ENCODE measurements around the gene ENTPD2. TPM values are rescaled to one million over a fixed set of nuclear protein-coding genes. Genes with fewer than 3 reads are reported as not detected.
A peak's percentile ranks its signal among the peaks of the same experiment; 100 is the strongest.

ENTPD2 gene
- total and polyA plus RNA-seq, 8 donors, result 0.71 to 4.7 (median 2.4) TPM

DNA sequence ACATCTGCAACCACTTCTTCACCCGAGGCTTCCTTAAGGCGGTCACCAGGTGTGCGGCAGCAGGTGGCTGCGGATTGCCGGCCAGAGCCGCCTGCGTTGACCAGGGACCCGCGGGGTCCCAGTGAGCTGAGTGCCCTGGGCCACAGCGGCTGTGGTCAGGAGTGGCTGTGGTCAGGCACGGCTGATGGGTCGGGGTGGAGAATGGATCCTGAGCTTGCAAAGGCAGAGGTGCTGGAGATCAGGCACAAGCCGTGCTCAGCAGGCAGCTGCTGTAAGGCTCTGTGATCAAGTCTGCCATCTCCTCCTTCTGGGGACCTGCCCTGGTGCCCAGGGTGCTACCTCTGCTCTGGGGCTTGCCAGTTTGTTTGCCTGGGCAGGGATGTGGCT is 25.5 kb upstream of the ENTPD2 start:
- no peak overlapping the region for H3K4me3 ChIP-seq
- intact Hi-C loops (cut with DNase I), result no loop called here
- H3K36me3 ChIP-seq, result peaks cover 0 to 54% of the 10 kb centered on the region in 2 donors
- DNase-seq (no peak), ATAC-seq (no peak)
- H3K4me1 ChIP-seq, result peaks cover 11 to 44% of the 10 kb centered on the region in 2 donors
- H3K27ac ChIP-seq, result no peak overlapping the region
- TF ChIP-seq CTCF (IDR thresholded peaks at IDR 0.05), result no peak
- H3K27me3 ChIP-seq, result peaks cover 0 to 17% of the 10 kb centered on the region in 2 donors
- no peaks in the 10 kb centered on the region for H3K9me3 ChIP-seq

DNA sequence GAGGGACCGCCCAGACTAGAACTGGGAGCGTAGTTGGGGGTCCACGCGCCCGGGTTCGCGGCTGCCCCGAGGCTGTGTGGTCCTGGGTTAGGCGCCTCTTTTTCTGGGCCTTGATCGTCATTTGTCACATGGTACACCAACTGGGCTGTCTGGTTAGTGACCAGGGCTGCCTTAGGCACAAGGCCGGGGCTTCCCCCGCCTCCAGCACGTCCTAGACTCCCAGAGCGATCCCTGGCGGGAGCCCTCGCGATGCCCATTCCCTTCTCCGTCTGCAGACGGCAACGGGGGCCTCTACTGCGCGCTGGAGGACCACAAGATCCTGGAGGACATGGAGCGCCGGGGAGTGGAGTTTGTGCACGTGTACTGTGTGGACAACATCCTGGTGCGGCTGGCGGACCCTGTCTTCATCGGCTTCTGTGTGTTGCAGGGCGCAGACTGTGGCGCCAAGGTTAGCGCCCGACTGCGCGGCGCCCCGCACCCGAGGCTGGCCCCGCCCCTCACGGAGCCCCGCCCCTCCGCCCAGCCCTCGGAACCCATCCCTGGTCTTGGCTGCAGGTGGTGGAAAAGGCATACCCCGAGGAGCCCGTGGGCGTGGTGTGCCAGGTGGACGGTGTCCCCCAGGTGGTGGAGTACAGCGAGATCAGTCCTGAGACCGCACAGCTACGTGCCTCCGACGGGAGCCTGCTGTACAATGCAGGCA is 25.0 kb upstream of the ENTPD2 start:
- peak in 1 of 4 donors; percentile 61 for DNase-seq
- no peak overlapping the region for H3K27ac ChIP-seq
- H3K9me3 ChIP-seq, result no peaks in the 10 kb centered on the region
- no peak for ATAC-seq
- intact Hi-C loops (cut with DNase I), result no loop called here
- peaks cover 0 to 17% of the 10 kb centered on the region in 2 donors for H3K27me3 ChIP-seq
- H3K4me1 ChIP-seq, result peaks cover 11 to 42% of the 10 kb centered on the region in 2 donors
- peaks cover 0 to 54% of the 10 kb centered on the region in 2 donors for H3K36me3 ChIP-seq
- no peak for TF ChIP-seq CTCF (IDR thresholded peaks at IDR 0.05)
- peak overlapping the region; percentile 66 to 78 for H3K4me3 ChIP-seq

GRCh38 chr9:137077758-137078693 is 24.2 kb upstream of the ENTPD2 start:
- intact Hi-C loops (cut with DNase I), result no loop called here
- ATAC-seq, result peak; percentile 15
- peaks cover 0 to 17% of the 10 kb centered on the region in 2 donors for H3K27me3 ChIP-seq
- H3K27ac ChIP-seq, result peak overlapping the region in 1 of 2 donors; percentile 65
- DNase-seq, result peak in 1 of 4 donors; percentile 84
- peak overlapping the region; percentile 66 to 78 for H3K4me3 ChIP-seq
- no peaks in the 10 kb centered on the region for H3K9me3 ChIP-seq
- H3K36me3 ChIP-seq, result peaks cover 0 to 46% of the 10 kb centered on the region in 2 donors
- no peak for TF ChIP-seq CTCF (IDR thresholded peaks at IDR 0.05)
- H3K4me1 ChIP-seq, result peaks cover 11 to 35% of the 10 kb centered on the region in 2 donors

- DNase-seq, result peak; percentile 45 to 92 (median 82)
Observed at GRCh38 chr9:137077010-137077747, 23.3 kb upstream of the ENTPD2 start, which contains the start of gene UAP1L1. Gene UAP1L1, plus strand, starts transcription at chr9:137077517. Its CDS starts 16 bp downstream, at chr9:137077533.

More at GRCh38 chr9:137077010-137077747, 23.3 kb upstream of the ENTPD2 start, which contains the start of gene UAP1L1:
- TF ChIP-seq CTCF (IDR thresholded peaks at IDR 0.05), result no peak
- Histone ChIP-seq H3K36me3 (peaks cover 0 to 38% of the 10 kb centered on the region in 2 donors), H3K9me3 (no peaks in the 10 kb centered on the region), H3K27me3 (peaks cover 0 to 17% of the 10 kb centered on the region in 2 donors), H3K27ac (peak within 1 kb of the TSS; percentile 61 to 65), H3K4me1 (peaks cover 11 to 30% of the 10 kb centered on the region in 2 donors), H3K4me3 (peak within 1 kb of the TSS; percentile 66 to 78)
- ATAC-seq, result peak; percentile 74
- intact Hi-C loops (cut with DNase I), result no loop called here
